Lower leg skin (tissue), 4 donors: Measurements from ENCODE around the gene FRMD6. TPM values are rescaled to one million over a fixed set of nuclear protein-coding genes. Genes with fewer than 3 reads are reported as not detected.

Source experiments
- DNase-seq, 2 donors: peaks; one replicate each; pipeline ENCODE4 v3.0.0-alpha.2; 2019; ENCODE audit warnings: low spot score in 2 of 2
- H3K4me3 ChIP-seq: fragments of 200-600 bp; sonication (generic); 2 replicates; pipeline ENCODE4 v1.5.1; 2017; ENCODE audit warnings: mild to moderate bottlenecking, low read depth; ENCODE audit not compliant: poor library complexity, severe bottlenecking
- CTCF ChIP-seq, 3 donors: fragments of 450-650 bp; IDR thresholded peaks; one replicate each; pipeline ENCODE4 v1.5.1; 2016; ENCODE audit warnings: antibody characterized with exemption in 3 of 3, mild to moderate bottlenecking in 3 of 3, moderate library complexity in 2 of 3
- POLR2A ChIP-seq, 2 donors: fragments of 450-650 bp; IDR thresholded peaks; one replicate each; pipeline ENCODE4 v1.6.1; 2016 to 2017; ENCODE audit warnings: antibody characterized with exemption in 2 of 2, mild to moderate bottlenecking in 1 of 2, moderate library complexity in 1 of 2
- WGBS, 2 donors: methylation state at CpG; one replicate each; pipeline ENCODE4 v1.1.5; 2018; 5-methylcytosine and 5-hydroxymethylcytosine counted together
- intact Hi-C: fragments of 100-400 bp; cut with DNase I; formaldehyde crosslinking; loops from one replicate; pipeline ENCODE4 v1.15.0; 2023; ENCODE audit warnings: low total_unique reads
- total RNA-seq, 4 donors: library from RNA; depleted of rRNA; stranded (reverse); fragments of >200 nt; gene quantifications; one replicate each; pipeline ENCODE4 v1.1.0, GENCODE V29; 2016

The FRMD6 gene
- total RNA-seq, 4 donors from 2014 or later, result 144 to 203 (median 152) TPM

GRCh38 chr14:51609251-51609954 lies 42.3 kb upstream of the FRMD6 start:
- 73 to 75% methylated on average over 8 of the region's 8 CpGs for WGBS, 2 donors
- no peak for DNase-seq
- no peak for TF ChIP-seq CTCF (IDR thresholded peaks at IDR 0.05)
- no peak for TF ChIP-seq POLR2A (IDR thresholded peaks at IDR 0.05)
- intact Hi-C loops, result no loop called here
- H3K4me3 ChIP-seq, result no peak overlapping the region

- H3K4me3 ChIP-seq, result no peak overlapping the region
- WGBS, 2 donors, result 87 to 88% methylated on average over 5 of the region's 5 CpGs
- intact Hi-C loops, result no loop called here
- TF ChIP-seq POLR2A (IDR thresholded peaks at IDR 0.05) (no peak), CTCF (IDR thresholded peaks at IDR 0.05) (no peak)
- no peak for DNase-seq
Measured at GRCh38 chr14:51609955-51610283, 41.8 kb upstream of the FRMD6 start.

GRCh38 chr14:51610771-51611170 lies 40.9 kb upstream of the FRMD6 start:
- 50 to 71% methylated on average over 1 of the region's 1 CpG for WGBS, 2 donors
- TF ChIP-seq CTCF (IDR thresholded peaks at IDR 0.05) (no peak), POLR2A (IDR thresholded peaks at IDR 0.05) (no peak)
- no peak overlapping the region for H3K4me3 ChIP-seq
- intact Hi-C loops, result no loop called here
- no peak for DNase-seq

- DNase-seq, result no peak
- intact Hi-C loops, result no loop called here
- TF ChIP-seq CTCF (IDR thresholded peaks at IDR 0.05), result no peak
- no peak for TF ChIP-seq POLR2A (IDR thresholded peaks at IDR 0.05)
- no peak overlapping the region for H3K4me3 ChIP-seq
- 0 to 94% methylated on average over 1 of the region's 1 CpG for WGBS, 2 donors
Measured at GRCh38 chr14:51612449-51612848, 39.3 kb upstream of the FRMD6 start.

GRCh38 chr14:51613416-51613815 lies 38.3 kb upstream of the FRMD6 start:
- intact Hi-C loops, result no loop called here
- no peak for TF ChIP-seq CTCF (IDR thresholded peaks at IDR 0.05)
- no peak for TF ChIP-seq POLR2A (IDR thresholded peaks at IDR 0.05)
- 76 to 78% methylated on average over 3 of the region's 3 CpGs for WGBS, 2 donors
- H3K4me3 ChIP-seq, result no peak overlapping the region
- DNase-seq, result no peak

GRCh38 chr14:51614707-51615106 lies 37.0 kb upstream of the FRMD6 start:
- H3K4me3 ChIP-seq, result no peak overlapping the region
- intact Hi-C loops, result no loop called here
- TF ChIP-seq CTCF (IDR thresholded peaks at IDR 0.05), result no peak
- no peak for TF ChIP-seq POLR2A (IDR thresholded peaks at IDR 0.05)
- no peak for DNase-seq
